Activated CD4-positive, alpha-beta T cell treated with anti-CD3 and anti-CD28 coated beads, Interleukin-2, Interleukin-6, amounts not matched to agents 100 ng/mL and 50 ng/mL, durations not matched to agents 16 hours and 8 hours (primary cell): ENCODE results near the gene WFDC8.

Experiments
- DNase-seq: peaks from one replicate; pipeline ENCODE4 v3.0.0-alpha.2; 2020

WFDC8 gene

GRCh38 chr20:45547206-45547770, 31.8 kb downstream of the WFDC8 start, which contains the start of gene EPPIN:
EPPIN (minus strand) TSS chr20:45547401; CDS start chr20:45547357, 44 bp downstream.
- DNase-seq = no peak

GRCh38 chr20:45545754-45546453, 33.2 kb downstream of the WFDC8 start:
- DNase-seq = no peak

- DNase-seq = no peak
These were observed 33.7 kb downstream of the WFDC8 start for GRCh38 chr20:45545351-45545750.

- DNase-seq = no peak
These were observed 39.7 kb downstream of the WFDC8 start, which contains the start of gene WFDC6 for GRCh38 chr20:45539382-45539781. WFDC6 (minus strand) TSS chr20:45539482; CDS start chr20:45539407, 75 bp downstream.

- DNase-seq = no peak
These were observed 40.8 kb downstream of the WFDC8 start for GRCh38 chr20:45538209-45538799.

GRCh38 chr20:45527294-45527693, 51.8 kb downstream of the WFDC8 start:
- DNase-seq = no peak

- DNase-seq = no peak
These were observed 55.3 kb downstream of the WFDC8 start for GRCh38 chr20:45523821-45524220.

- no peak for DNase-seq
These were observed 60.8 kb downstream of the WFDC8 start for GRCh38 chr20:45518282-45518681.

GRCh38 chr20:45515147-45515913, 63.8 kb downstream of the WFDC8 start, which contains the start of gene SPINT3:
SPINT3 (minus strand) TSS chr20:45515622; CDS start chr20:45515608, 14 bp downstream.
- DNase-seq = no peak

GRCh38 chr20:45510242-45510862, 68.7 kb downstream of the WFDC8 start:
- no peak for DNase-seq

GRCh38 chr20:45509091-45509490, 70.0 kb downstream of the WFDC8 start:
- DNase-seq = no peak

- no peak for DNase-seq
These were observed 70.8 kb downstream of the WFDC8 start for GRCh38 chr20:45508068-45508886.

- DNase-seq = peak; percentile 47
These were observed 71.9 kb downstream of the WFDC8 start for GRCh38 chr20:45507011-45507820.

- DNase-seq = no peak
These were observed 72.7 kb downstream of the WFDC8 start for GRCh38 chr20:45506398-45506797.

GRCh38 chr20:45503403-45503802, 75.7 kb downstream of the WFDC8 start:
- DNase-seq = no peak

- DNase-seq = no peak
These were observed 76.5 kb downstream of the WFDC8 start for GRCh38 chr20:45502561-45502960.
